K562 (cell line): ENCODE results near the gene FOXN3. TPM values are rescaled to one million over a fixed set of nuclear protein-coding genes. Genes with fewer than 3 reads are reported as not detected.

Experiments
- ATAC-seq: fragments of 200-7000 bp; cut with Tn5 transposase; 3 replicates; pipeline ENCODE4 v1.9.1; 2020; ENCODE audit warnings: moderate library complexity
- BruUV-seq: library from RNA; stranded (reverse); fragments of 400-500 nt; replicated peaks from 2 replicates; lab custom pipeline; 2021; lab: Mats Ljungman, UMichigan
- CTCF ChIA-PET: fragments of 300-600 bp; formaldehyde crosslinking; extraction: SDS; loops from one replicate; lab custom pipeline; 2021; ENCODE audit warnings: low intra/inter-chr PET ratio; lab: Yijun Ruan, JAX
- POLR2A ChIA-PET: fragments of 300-600, 350-650 bp; sonication (Branson Sonifier 250); formaldehyde crosslinking; extraction: SDS; loops from one replicate; lab custom pipeline; 2021; ENCODE audit warnings: antibody characterized with exemption, inconsistent platforms; lab: Yijun Ruan, JAX
- DNase-seq, 4 experiments: peaks; one replicate each; pipeline versions ENCODE4 v3.0.0 to v3.0.0-alpha.2; 2011 to 2018; ENCODE audit warnings: low spot score in 3 of 4, mixed read lengths in 3 of 4; ENCODE audit errors: extremely low read depth in 1 of 4
- FAIRE-seq: peaks from 2 replicates; lab custom pipeline; 2011; peaks lifted over from hg19 to GRCh38; lab: Jason Lieb, UNC
- H2AFZ ChIP-seq: 2 replicates; pipeline ENCODE4 v1.6.0; 2011; ENCODE audit warnings: low read depth, low read length, control low read depth, inconsistent platforms
- H3K27ac ChIP-seq: fragments of 200-600 bp; 3 replicates; pipeline ENCODE4 v1.8.0; 2011; ENCODE audit warnings: low read depth, mild to moderate bottlenecking, control low read depth, inconsistent platforms, low read length, moderate library complexity, mixed read lengths; ENCODE audit errors: extremely low read depth
- H3K27me3 ChIP-seq, 2 experiments: fragments of 300-600 bp in 1 of 2; 2 replicates in 1 of 2; 3 replicates in 1 of 2; pipeline versions ENCODE4 v1.6.0 to v1.8.0; 2011; ENCODE audit warnings: inconsistent platforms in 2 of 2, low read length in 2 of 2, mild to moderate bottlenecking in 1 of 2, mixed read lengths in 1 of 2, moderate library complexity in 1 of 2; ENCODE audit not compliant: control insufficient read depth in 2 of 2, insufficient read depth in 2 of 2
- H3K36me3 ChIP-seq: fragments of 300-600 bp; 3 replicates; pipeline ENCODE4 v1.8.0; 2011; ENCODE audit warnings: mild to moderate bottlenecking, low read length, inconsistent platforms; ENCODE audit not compliant: control insufficient read depth, insufficient read depth
- H3K4me1 ChIP-seq, 2 experiments: fragments of 200-600 bp in 1 of 2; replicated peaks in 1 of 2; 2 replicates in 1 of 2; 3 replicates in 1 of 2; pipeline versions ENCODE4 v1.5.1 to v1.8.0; 2011; ENCODE audit warnings: inconsistent platforms in 2 of 2, low read length in 2 of 2, mild to moderate bottlenecking in 1 of 2, mixed read lengths in 1 of 2, moderate library complexity in 1 of 2; ENCODE audit not compliant: control insufficient read depth in 2 of 2, insufficient read depth in 2 of 2
- H3K4me2 ChIP-seq: 2 replicates; pipeline ENCODE4 v1.6.1; 2011; ENCODE audit warnings: low read length, control low read depth, inconsistent platforms, mixed read lengths; ENCODE audit not compliant: insufficient read depth
- H3K4me3 ChIP-seq: fragments of 200-600 bp; sonication (generic), shearing (Covaris generic); 2 replicates; pipeline ENCODE4 v1.5.1; 2016; ENCODE audit warnings: control low read depth, inconsistent platforms
- H3K79me2 ChIP-seq: fragments of 200-600 bp; 3 replicates; pipeline ENCODE4 v1.8.0; 2011; ENCODE audit warnings: low read length, inconsistent platforms; ENCODE audit not compliant: control insufficient read depth, insufficient read depth
- H3K9ac ChIP-seq, 2 experiments: 2 replicates each; pipeline versions ENCODE4 v1.6.0 to v1.6.1; 2011; ENCODE audit warnings: low read depth in 2 of 2, low read length in 2 of 2, control low read depth in 1 of 2, inconsistent platforms in 1 of 2, mild to moderate bottlenecking in 1 of 2, mixed read lengths in 1 of 2; ENCODE audit not compliant: insufficient read depth in 1 of 2
- H3K9me1 ChIP-seq: one replicate; pipeline ENCODE4 v1.6.0; 2011; ENCODE audit warnings: inconsistent platforms, mild to moderate bottlenecking, low read length, moderate library complexity; ENCODE audit not compliant: control insufficient read depth, insufficient read depth
- H3K9me3 ChIP-seq: replicated peaks from 2 replicates; pipeline ENCODE4 v1.5.1; 2011; ENCODE audit warnings: low read depth, low read length, inconsistent platforms; ENCODE audit not compliant: control insufficient read depth, insufficient read depth
- H4K20me1 ChIP-seq: replicated peaks from 2 replicates; pipeline ENCODE4 v1.6.1; 2011; ENCODE audit warnings: low read length, inconsistent platforms, mixed read lengths; ENCODE audit not compliant: control insufficient read depth, insufficient read depth
- DPF2 ChIP-seq: fragments of 450-650 bp; IDR thresholded peaks from 2 replicates; pipeline ENCODE4 v1.6.1; 2016
- HSF4 ChIP-seq: fragments of 250-450 bp; sonication (Bioruptor Pico); IDR thresholded peaks from 2 replicates; pipeline ENCODE4 v2.1.2; 2022; ENCODE audit warnings: mild to moderate bottlenecking, moderate library complexity, borderline replicate concordance
- MED1 ChIP-seq: sonication (generic); formaldehyde crosslinking; IDR thresholded peaks from 2 replicates; pipeline ENCODE4 v1.8.1; 2023; ENCODE audit warnings: missing genetic modification reagents, borderline replicate concordance
- POLR3A ChIP-seq: IDR thresholded peaks from 2 replicates; pipeline ENCODE4 v1.6.1; 2011; ENCODE audit warnings: borderline replicate concordance, mild to moderate bottlenecking, moderate library complexity; ENCODE audit not compliant: insufficient read length, insufficient read depth; ENCODE audit errors: extremely low read depth
- SAP30 ChIP-seq: fragments of 200-600 bp; sonication (generic); IDR thresholded peaks from 2 replicates; pipeline ENCODE4 v1.6.1; 2012; ENCODE audit warnings: borderline replicate concordance, low read depth, mild to moderate bottlenecking, moderate library complexity, low read length, control low read depth, inconsistent platforms; ENCODE audit not compliant: insufficient read depth, poor library complexity, severe bottlenecking
- SIN3A ChIP-seq, 2 experiments: fragments of 150-350 bp in 1 of 2; IDR thresholded peaks; 2 replicates each; pipeline ENCODE4 v1.6.1; 2011 to 2016; ENCODE audit warnings: borderline replicate concordance in 2 of 2, low read depth in 2 of 2, low read length in 2 of 2, mild to moderate bottlenecking in 2 of 2, moderate library complexity in 2 of 2; ENCODE audit not compliant: control insufficient read depth in 1 of 2
- SIX5 ChIP-seq, 2 experiments: IDR thresholded peaks; 2 replicates each; pipeline ENCODE4 v1.6.1; 2011; ENCODE audit warnings: low read length in 2 of 2, borderline replicate concordance in 1 of 2, low read depth in 1 of 2, mild to moderate bottlenecking in 1 of 2, moderate library complexity in 1 of 2; ENCODE audit not compliant: insufficient read depth in 1 of 2
- ZNF277 ChIP-seq: fragments of 250-450 bp; sonication (Bioruptor Pico); IDR thresholded peaks from 2 replicates; pipeline ENCODE4 v1.8.0; 2022; ENCODE audit warnings: inconsistent platforms, mild to moderate bottlenecking, moderate library complexity, borderline replicate concordance
- WGBS: fragments of 100-300 bp; shearing (Covaris generic); methylation state at CpG from one replicate; pipeline ENCODE4 v1.1.6; 2016; ENCODE audit warnings: low coverage, mixed read lengths; ENCODE audit not compliant: insufficient coverage; ENCODE audit errors: missing lambda C conversion rate; 5-methylcytosine and 5-hydroxymethylcytosine counted together
- in situ Hi-C: fragments of 300-500 bp; cut with MboI; formaldehyde crosslinking; loops from 4 replicates; pipeline ENCODE4 v1.15.0; 2018; ENCODE audit warnings: inconsistent platforms, mixed read lengths
- intact Hi-C: fragments of 100-400 bp; cut with micrococcal nuclease; formaldehyde crosslinking; loops from 2 replicates; pipeline ENCODE4 v1.14.2; 2022
- polyA plus RNA-seq, 8 experiments: library from polyadenylated mRNA; depleted of rRNA in 4 of 8; stranded (reverse) in 5 of 8; unstranded in 3 of 8; fragments of >200 nt; fragmentation: Nextera tagmentation in 2 of 8; fragmentation: Illumina TruSeq in 1 of 8; extraction: Ambion mirVana in 2 of 8; extraction: Trizol in 1 of 8; gene quantifications; 2 replicates each; pipeline versions ENCODE4 v1.2.1 to v1.2.3, GENCODE V29; 2011 to 2014; ENCODE audit warnings: inconsistent platforms in 1 of 8, missing spikeins in 1 of 8
- total RNA-seq, 7 experiments: library from RNA; depleted of rRNA in 6 of 7; stranded (reverse); fragments of >200 nt in 6 of 7; fragmentation: Illumina TruSeq in 2 of 7; extraction: Trizol in 2 of 7; gene quantifications; 2 replicates each; pipeline versions ENCODE4 v1.2.1 to v1.2.3, GENCODE V29; 2011 to 2021; ENCODE audit warnings: low replicate concordance in 1 of 7

The FOXN3 gene
- total and polyA plus RNA-seq, 9 of the 15 experiments (the other 6 are each of a cell fraction or from before 2014, with no cell fraction given), result 0.07 to 1.3 (median 0.40) TPM

GRCh38 chr14:89405712-89406111, 11.3 kb downstream of the FOXN3 start:
- Histone ChIP-seq H3K9me3 (no peaks in the 10 kb centered on the region), H3K36me3 (no peaks in the 10 kb centered on the region), H4K20me1 (no peaks in the 10 kb centered on the region)
- intact Hi-C loops, result no loop called here
- POLR2A ChIA-PET, result no interaction called here
- no peak for TF ChIP-seq SIX5 (IDR thresholded peaks at IDR 0.05; ENCODE audit: borderline replicate concordance in 1 of 2, insufficient read depth in 1 of 2, low read depth in 1 of 2, low read length in 2 of 2)
- no peak for TF ChIP-seq SAP30
- no peak for TF ChIP-seq DPF2
- TF ChIP-seq POLR3A, result no peak
- TF ChIP-seq ZNF277 (CRISPR knock-in tag), result no peak
- no peak for TF ChIP-seq HSF4 (CRISPR knock-in tag)
- TF ChIP-seq SIN3A (IDR thresholded peaks at IDR 0.05; ENCODE audit: borderline replicate concordance in 2 of 2, control insufficient read depth in 1 of 2, low read depth in 2 of 2, low read length in 2 of 2), result no peak
- TF ChIP-seq MED1, result no peak
- TF ChIP-seq, all 486 proteins: peak for 0
- CTCF ChIA-PET, result no interaction called here
- Histone ChIP-seq H3K4me1 (no peaks in the 10 kb centered on the region), H3K4me3 (no peak overlapping the region), H3K4me2 (no peak overlapping the region), H2AFZ (no peak overlapping the region), H3K9ac (no peak overlapping the region), H3K79me2 (no peaks in the 10 kb centered on the region), H3K9me1 (no peaks in the 10 kb centered on the region), H3K27me3 (peaks cover 0 to 4% of the 10 kb centered on the region in 2 experiments; a peak in 1 of 5 replicates), H3K27ac (no peak overlapping the region)
- 12% methylated on average over 5 of the region's 5 CpGs for WGBS
- no peak for ATAC-seq
- DNase-seq, result no peak
- in situ Hi-C loops, result no loop called here
- no TSS peak for BruUV-seq
- no peak for FAIRE-seq
